Kidney (tissue), 14 donors: ENCODE data around the gene AKAP11. TPM values are rescaled to one million over a fixed set of nuclear protein-coding genes. Genes with fewer than 3 reads are reported as not detected.

ENCODE experiments used
- DNase-seq, 5 donors: peaks; one replicate each; pipeline ENCODE4 v3.0.0-alpha.2; 2013 to 2020
- FAIRE-seq: peaks from 2 replicates; lab custom pipeline; 2012; peaks lifted over from hg19 to GRCh38; lab: Jason Lieb, UNC
- H3K27ac ChIP-seq, 2 donors: one replicate each; pipeline ENCODE4 v1.7.0; 2013; ENCODE audit warnings: low read depth in 2 of 2, low read length in 2 of 2, inconsistent platforms in 1 of 2
- H3K27me3 ChIP-seq: one replicate; pipeline ENCODE4 v1.7.1; 2013; ENCODE audit warnings: low read length, inconsistent platforms; ENCODE audit not compliant: control insufficient read depth, insufficient read depth
- H3K36me3 ChIP-seq, 3 donors: one replicate each; pipeline versions ENCODE4 v1.7.0 to v1.7.1; 2013; ENCODE audit warnings: low read length in 3 of 3, control low read depth in 1 of 3, inconsistent platforms in 1 of 3; ENCODE audit not compliant: insufficient read depth in 3 of 3, control insufficient read depth in 2 of 3
- H3K4me1 ChIP-seq, 3 donors: one replicate each; pipeline versions ENCODE4 v1.7.0 to v1.7.1; 2013; ENCODE audit warnings: low read length in 3 of 3, inconsistent platforms in 1 of 3, low read depth in 1 of 3; ENCODE audit not compliant: control insufficient read depth in 2 of 3, insufficient read depth in 2 of 3
- H3K4me3 ChIP-seq, 3 donors: one replicate each; pipeline versions ENCODE4 v1.7.0 to v1.8.1; 2013; ENCODE audit warnings: low read length in 3 of 3, control low read depth in 1 of 3, inconsistent platforms in 1 of 3
- H3K9ac ChIP-seq, 3 donors: one replicate each; pipeline versions ENCODE4 v1.7.0 to v1.7.1; 2013; ENCODE audit warnings: low read length in 3 of 3, control low read depth in 1 of 3, inconsistent platforms in 1 of 3
- H3K9me3 ChIP-seq, 3 donors: one replicate each; pipeline versions ENCODE4 v1.7.0 to v1.7.1; 2013; ENCODE audit warnings: low read length in 3 of 3, control low read depth in 1 of 3, inconsistent platforms in 1 of 3; ENCODE audit not compliant: control insufficient read depth in 2 of 3, insufficient read depth in 1 of 3
- CTCF ChIP-seq: IDR thresholded peaks from 3 replicates; pipeline ENCODE4 v1.5.1; 2012; ENCODE audit warnings: mild to moderate bottlenecking, moderate library complexity, borderline replicate concordance; ENCODE audit not compliant: insufficient read depth; ENCODE audit errors: extremely low read depth
- intact Hi-C: fragments of 100-400 bp; cut with DNase I; formaldehyde crosslinking; loops from one replicate; pipeline ENCODE4 v1.11.1; 2022
- polyA plus RNA-seq: library from polyadenylated mRNA; stranded (reverse); fragments of 350-450 nt; fragmentation: Illumina TruSeq; extraction: RNeasy Lipid Tissue Mini Kit (QIAGEN cat#74804); gene quantifications from one replicate; pipeline ENCODE4 v1.2.3, GENCODE V29; 2014; ENCODE audit warnings: low read depth, low replicate concordance; ENCODE audit not compliant: insufficient read depth
- total RNA-seq: library from RNA; stranded (reverse); fragmentation: NEBNext Ultra II Directional; extraction: Animal tissue kit (Norgen Biotek cat#: 25700); gene quantifications from one replicate; pipeline ENCODE4 v1.2.1, GENCODE V29; 2021
- donor health status: control.
- donor health status: control.
- donor health status: control.
- donor health status: control.
- donor health status: control.
- donor health status: DM: yes; HTN: yes; CAD: no.
- donor health status: Normal renal cell carcinoma (clear cell type).

AKAP11 gene
- total and polyA plus RNA-seq, 2 donors from 2014 or later = 4.9 to 35.2 TPM

DNA sequence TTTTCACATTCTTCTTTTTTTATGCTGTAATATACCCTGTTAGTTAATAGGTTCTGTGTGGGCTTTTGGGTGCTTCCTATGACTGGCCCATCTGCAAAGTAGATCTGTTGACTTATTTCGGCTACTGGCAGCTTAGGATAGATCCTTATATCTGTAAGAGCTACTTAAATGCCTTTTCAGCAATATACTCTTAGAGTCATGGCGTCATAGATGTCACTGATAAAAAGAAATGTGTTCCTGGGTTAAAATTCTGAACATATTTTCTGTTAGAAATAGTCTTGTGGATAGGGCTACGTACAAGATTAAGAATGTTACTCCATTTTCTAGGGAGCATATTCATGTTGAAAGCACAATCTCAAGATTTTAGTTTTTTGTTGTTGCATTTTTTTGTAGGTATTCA is 4.7 kb downstream of the AKAP11 start:
- Histone ChIP-seq H3K27ac (no peak overlapping the region), H3K4me1 (no peaks in the 10 kb centered on the region), H3K9ac (no peak overlapping the region), H3K36me3 (no peaks in the 10 kb centered on the region), H3K4me3 (no peak overlapping the region), H3K27me3 (no peaks in the 10 kb centered on the region), H3K9me3 (no peaks in the 10 kb centered on the region)
- FAIRE-seq (no peak), DNase-seq (no peak)
- TF ChIP-seq CTCF = no peak
- intact Hi-C loops = no loop called here

DNA sequence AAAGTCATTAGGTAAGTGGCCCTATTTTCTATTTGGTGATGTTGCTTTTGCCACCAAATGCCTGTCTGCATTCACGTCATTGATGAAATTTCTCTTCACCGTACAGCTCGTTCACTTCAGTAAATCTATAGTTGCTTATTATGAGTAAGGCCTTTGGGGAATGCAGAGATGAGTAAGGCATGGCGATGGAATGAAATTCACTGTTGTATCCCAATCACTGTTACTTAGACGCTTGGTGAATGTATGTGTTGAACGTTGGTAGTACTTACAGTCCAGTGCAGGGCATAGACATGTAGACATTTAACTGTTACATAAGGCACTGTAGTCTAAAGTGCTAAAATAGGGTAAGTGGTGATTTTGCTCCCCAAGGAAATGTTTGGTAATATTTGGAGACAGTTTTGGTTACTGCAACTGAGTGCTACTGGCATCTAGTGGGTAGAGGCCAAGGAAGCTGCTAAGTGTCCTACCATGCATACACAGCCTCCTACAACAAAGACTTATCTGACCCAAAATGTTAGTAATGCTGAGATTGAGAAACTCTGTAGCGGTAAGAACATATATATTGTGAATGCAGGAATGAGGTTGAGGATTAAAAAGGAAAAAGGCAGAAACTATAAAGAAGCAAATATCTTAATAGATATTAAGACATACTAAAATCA is 5.8 kb downstream of the AKAP11 start:
- H3K9ac ChIP-seq = no peak overlapping the region
- no peaks in the 10 kb centered on the region for H3K4me1 ChIP-seq
- H3K9me3 ChIP-seq = no peaks in the 10 kb centered on the region
- intact Hi-C loops = no loop called here
- H3K27me3 ChIP-seq = no peaks in the 10 kb centered on the region
- H3K27ac ChIP-seq = no peak overlapping the region
- H3K36me3 ChIP-seq = no peaks in the 10 kb centered on the region
- FAIRE-seq (no peak), DNase-seq (no peak)
- H3K4me3 ChIP-seq = no peak overlapping the region
- no peak for TF ChIP-seq CTCF

- Histone ChIP-seq H3K9me3 (no peaks in the 10 kb centered on the region), H3K36me3 (no peaks in the 10 kb centered on the region), H3K4me3 (no peak overlapping the region), H3K9ac (no peak overlapping the region), H3K27ac (no peak overlapping the region), H3K27me3 (no peaks in the 10 kb centered on the region), H3K4me1 (no peaks in the 10 kb centered on the region)
- intact Hi-C loops = no loop called here
- DNase-seq (no peak), FAIRE-seq (no peak)
- TF ChIP-seq CTCF = no peak
These were observed 7.1 kb downstream of the AKAP11 start for GRCh38 chr13:42279080-42279479.

GRCh38 chr13:42279986-42280385 is 8.0 kb downstream of the AKAP11 start:
- Histone ChIP-seq H3K9me3 (no peaks in the 10 kb centered on the region), H3K36me3 (no peaks in the 10 kb centered on the region), H3K4me1 (no peaks in the 10 kb centered on the region), H3K4me3 (no peak overlapping the region), H3K9ac (no peak overlapping the region), H3K27me3 (no peaks in the 10 kb centered on the region), H3K27ac (no peak overlapping the region)
- intact Hi-C loops = no loop called here
- no peak for TF ChIP-seq CTCF
- DNase-seq = no peak
- FAIRE-seq = no peak
